ENCODE measurements around the gene GMDS.

Gene GMDS

GRCh38 chr6:1652842-1653241 is 592.6 kb downstream of the GMDS start:
- TF ChIP-seq, protein P1, sequence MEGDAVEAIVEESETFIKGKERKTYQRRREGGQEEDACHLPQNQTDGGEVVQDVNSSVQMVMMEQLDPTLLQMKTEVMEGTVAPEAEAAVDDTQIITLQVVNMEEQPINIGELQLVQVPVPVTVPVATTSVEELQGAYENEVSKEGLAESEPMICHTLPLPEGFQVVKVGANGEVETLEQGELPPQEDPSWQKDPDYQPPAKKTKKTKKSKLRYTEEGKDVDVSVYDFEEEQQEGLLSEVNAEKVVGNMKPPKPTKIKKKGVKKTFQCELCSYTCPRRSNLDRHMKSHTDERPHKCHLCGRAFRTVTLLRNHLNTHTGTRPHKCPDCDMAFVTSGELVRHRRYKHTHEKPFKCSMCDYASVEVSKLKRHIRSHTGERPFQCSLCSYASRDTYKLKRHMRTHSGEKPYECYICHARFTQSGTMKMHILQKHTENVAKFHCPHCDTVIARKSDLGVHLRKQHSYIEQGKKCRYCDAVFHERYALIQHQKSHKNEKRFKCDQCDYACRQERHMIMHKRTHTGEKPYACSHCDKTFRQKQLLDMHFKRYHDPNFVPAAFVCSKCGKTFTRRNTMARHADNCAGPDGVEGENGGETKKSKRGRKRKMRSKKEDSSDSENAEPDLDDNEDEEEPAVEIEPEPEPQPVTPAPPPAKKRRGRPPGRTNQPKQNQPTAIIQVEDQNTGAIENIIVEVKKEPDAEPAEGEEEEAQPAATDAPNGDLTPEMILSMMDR (IDR thresholded peaks at IDR 0.05; ENCODE audit: low read depth, low read length), result no peak
- no peak for DNase-seq (ENCODE audit: extremely low read depth, low read depth)

DNA sequence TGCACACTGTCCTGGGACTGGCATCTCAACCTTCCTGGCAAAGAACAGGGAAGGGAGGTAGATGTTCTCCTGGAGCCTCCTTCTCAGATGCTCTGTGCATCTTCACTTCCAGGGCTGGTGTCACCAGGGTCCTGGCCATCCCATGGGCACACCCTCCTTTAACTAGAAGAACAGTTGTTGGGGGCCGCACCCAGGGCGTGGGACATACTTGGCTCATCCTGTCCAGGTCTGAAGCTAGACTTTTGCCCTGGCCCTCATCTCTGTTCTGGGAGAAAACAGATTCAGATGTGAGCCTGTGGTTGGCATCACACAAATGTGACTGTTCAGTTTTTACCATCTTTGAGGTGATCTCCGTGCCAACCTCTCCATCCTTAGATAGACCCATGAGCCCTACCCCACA is 594.0 kb downstream of the GMDS start:
- TF ChIP-seq, protein P1 (IDR thresholded peaks at IDR 0.05; ENCODE audit: low read depth, low read length), result no peak
- no peak for DNase-seq (ENCODE audit: extremely low read depth, low read depth)

- TF ChIP-seq, protein P1 (IDR thresholded peaks at IDR 0.05; ENCODE audit: low read depth, low read length), result no peak
- no peak for DNase-seq (ENCODE audit: extremely low read depth, low read depth)
These were observed 599.8 kb downstream of the GMDS start for GRCh38 chr6:1645466-1646185.

- TF ChIP-seq, protein P1 (IDR thresholded peaks at IDR 0.05; ENCODE audit: low read depth, low read length), result no peak
- DNase-seq (ENCODE audit: extremely low read depth, low read depth), result no peak
These were observed 600.8 kb downstream of the GMDS start for GRCh38 chr6:1644516-1645060.

GRCh38 chr6:1643830-1644445 is 601.5 kb downstream of the GMDS start:
- TF ChIP-seq, protein P1 (IDR thresholded peaks at IDR 0.05; ENCODE audit: low read depth, low read length), result no peak
- no peak for DNase-seq (ENCODE audit: extremely low read depth, low read depth)

DNA sequence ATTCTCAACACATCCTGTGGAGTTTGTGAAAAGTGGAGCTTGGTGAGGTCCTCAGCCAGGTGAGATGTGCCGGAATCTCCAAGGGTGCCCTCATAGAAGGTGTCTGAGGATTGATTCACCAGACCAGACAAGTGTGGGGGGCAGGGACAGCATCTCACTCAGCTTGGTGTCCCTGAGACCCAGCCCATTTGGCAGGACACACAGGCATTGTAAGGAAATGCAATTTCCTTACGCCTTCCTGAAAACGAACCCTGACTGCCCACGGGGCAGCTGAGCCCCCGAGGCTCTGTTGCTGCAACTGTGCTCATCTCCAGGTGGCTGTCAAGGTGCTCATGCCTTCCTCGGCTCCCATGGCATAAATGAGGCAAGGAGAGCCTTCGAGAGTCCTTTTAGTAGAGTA is 602.3 kb downstream of the GMDS start:
- no peak for DNase-seq (ENCODE audit: extremely low read depth, low read depth)
- TF ChIP-seq, protein P1 (IDR thresholded peaks at IDR 0.05; ENCODE audit: low read depth, low read length), result no peak

GRCh38 chr6:1641343-1641885 is 604.0 kb downstream of the GMDS start:
- TF ChIP-seq, protein P1 (IDR thresholded peaks at IDR 0.05; ENCODE audit: low read depth, low read length), result no peak
- no peak for DNase-seq (ENCODE audit: extremely low read depth, low read depth)

Measured in AG09319 (cell line).